Measurements from ENCODE around the gene TOB1. TPM values are rescaled to one million over a fixed set of nuclear protein-coding genes. Genes with fewer than 3 reads are reported as not detected.

The TOB1 gene
- total RNA-seq, 1 experiment from 2014 or later, result 53.1 TPM

DNA sequence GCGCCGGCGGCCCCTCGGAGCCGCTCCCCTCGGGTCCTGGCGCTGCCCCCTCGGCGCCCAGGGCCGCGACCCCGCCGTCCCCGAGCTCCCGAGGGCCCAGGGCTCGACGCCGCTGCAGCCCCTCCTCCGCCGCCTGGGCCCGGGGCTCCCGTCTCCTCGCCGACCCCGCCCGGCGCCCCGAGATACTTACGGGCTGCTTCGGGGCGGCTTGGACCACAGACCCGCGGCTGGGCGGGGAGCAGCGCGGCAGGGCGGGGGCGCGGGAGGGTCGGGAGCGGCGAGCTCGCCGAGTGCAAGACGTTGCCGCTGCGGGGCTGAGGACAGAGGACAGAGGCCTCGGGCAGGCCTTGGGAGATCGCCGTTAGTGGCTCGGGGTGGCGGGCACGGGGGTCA is 290 bp downstream of the TOB1 start:
- H3K27ac Mint-ChIP-seq (ENCODE audit: low read depth, unreplicated experiment), result peak overlapping the region; percentile 93
- no TSS peak for BruUV-seq (replicated peaks)
- no peak for DNase-seq (ENCODE audit: unreplicated experiment)
- ChIA-PET POLR2A (interaction anchor here (0.6 to 10.4 kb wide), 37 partner anchors 10 to 587 kb away, joined by 3 to 473 read pairs (median 6); partner anchors contain the start of genes LUC7L3, NME1, NME2 and SPAG9), CTCF (interaction anchor here (0.6 to 6.3 kb wide), 7 partner anchors 13 to 89 kb away, joined by 3 to 71 read pairs (median 8); no protein-coding TSS in a partner anchor)
- TF ChIP-seq, protein P1, sequence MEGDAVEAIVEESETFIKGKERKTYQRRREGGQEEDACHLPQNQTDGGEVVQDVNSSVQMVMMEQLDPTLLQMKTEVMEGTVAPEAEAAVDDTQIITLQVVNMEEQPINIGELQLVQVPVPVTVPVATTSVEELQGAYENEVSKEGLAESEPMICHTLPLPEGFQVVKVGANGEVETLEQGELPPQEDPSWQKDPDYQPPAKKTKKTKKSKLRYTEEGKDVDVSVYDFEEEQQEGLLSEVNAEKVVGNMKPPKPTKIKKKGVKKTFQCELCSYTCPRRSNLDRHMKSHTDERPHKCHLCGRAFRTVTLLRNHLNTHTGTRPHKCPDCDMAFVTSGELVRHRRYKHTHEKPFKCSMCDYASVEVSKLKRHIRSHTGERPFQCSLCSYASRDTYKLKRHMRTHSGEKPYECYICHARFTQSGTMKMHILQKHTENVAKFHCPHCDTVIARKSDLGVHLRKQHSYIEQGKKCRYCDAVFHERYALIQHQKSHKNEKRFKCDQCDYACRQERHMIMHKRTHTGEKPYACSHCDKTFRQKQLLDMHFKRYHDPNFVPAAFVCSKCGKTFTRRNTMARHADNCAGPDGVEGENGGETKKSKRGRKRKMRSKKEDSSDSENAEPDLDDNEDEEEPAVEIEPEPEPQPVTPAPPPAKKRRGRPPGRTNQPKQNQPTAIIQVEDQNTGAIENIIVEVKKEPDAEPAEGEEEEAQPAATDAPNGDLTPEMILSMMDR (IDR thresholded peaks at IDR 0.05; ENCODE audit: unreplicated experiment), result no peak
- H3K4me3 Mint-ChIP-seq (ENCODE audit: unreplicated experiment), result peak overlapping the region; percentile 73
- peaks cover 20% of the 10 kb centered on the region for H3K4me1 Mint-ChIP-seq (ENCODE audit: insufficient read depth, unreplicated experiment)
- peaks cover 54% of the 10 kb centered on the region for H3K36me3 Mint-ChIP-seq (ENCODE audit: insufficient read depth, unreplicated experiment)
- no peaks in the 10 kb centered on the region for H3K9me3 Mint-ChIP-seq (ENCODE audit: unreplicated experiment)
- intact Hi-C loops (cut with micrococcal nuclease), result loop anchor here (1.0 to 5.0 kb wide), 2 partner anchors 67 to 286 kb away; partner anchors contain the start of gene NME1
- H3K27me3 Mint-ChIP-seq (ENCODE audit: insufficient read depth, unreplicated experiment), result no peaks in the 10 kb centered on the region

DNA sequence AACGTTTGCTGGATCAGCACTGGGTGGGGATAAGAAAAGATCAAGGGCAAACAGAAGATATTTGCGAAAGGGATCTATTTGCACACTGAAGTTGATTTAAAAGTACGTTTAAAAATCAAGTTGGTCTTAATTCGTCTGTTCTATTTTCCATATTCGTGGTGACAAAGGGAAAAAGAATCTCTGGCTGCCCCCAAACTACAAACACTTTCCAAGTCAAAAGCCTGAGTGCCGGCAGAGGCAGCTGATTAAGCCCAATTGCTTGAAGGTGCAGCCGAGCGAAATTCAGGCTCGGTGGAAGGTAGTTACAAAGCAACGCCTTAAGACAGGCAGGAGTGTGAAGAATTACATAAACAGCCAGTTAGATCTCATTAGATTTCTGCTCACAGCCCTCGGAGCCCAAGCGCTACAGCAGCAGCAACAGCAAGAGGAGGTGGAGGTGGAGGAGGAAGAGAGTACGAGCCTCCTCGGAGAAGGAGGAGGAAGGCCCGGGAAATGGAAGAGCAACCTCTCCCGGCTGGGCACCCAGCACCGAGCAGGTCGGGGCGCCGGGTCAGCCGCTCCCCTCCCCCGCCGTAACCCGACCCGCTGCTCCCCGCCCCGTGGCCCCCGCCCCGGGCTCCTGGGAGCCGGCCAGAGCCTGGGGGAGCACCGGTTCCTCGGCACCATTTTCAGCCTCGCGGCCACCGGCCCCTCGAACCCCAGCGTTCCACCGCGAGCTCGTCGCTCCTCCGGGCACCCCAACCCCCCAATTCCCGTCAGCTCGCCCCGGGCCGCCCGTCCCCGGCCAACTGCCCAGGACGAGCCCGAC is 890 bp downstream of the TOB1 start:
- H3K36me3 Mint-ChIP-seq (ENCODE audit: insufficient read depth, unreplicated experiment), result peaks cover 60% of the 10 kb centered on the region
- no peaks in the 10 kb centered on the region for H3K27me3 Mint-ChIP-seq (ENCODE audit: insufficient read depth, unreplicated experiment)
- peak; percentile 62 for DNase-seq (ENCODE audit: unreplicated experiment)
- TSS peak; percentile 37 for BruUV-seq (replicated peaks)
- peak overlapping the region; percentile 93 for H3K27ac Mint-ChIP-seq (ENCODE audit: low read depth, unreplicated experiment)
- peaks cover 20% of the 10 kb centered on the region for H3K4me1 Mint-ChIP-seq (ENCODE audit: insufficient read depth, unreplicated experiment)
- H3K4me3 Mint-ChIP-seq (ENCODE audit: unreplicated experiment), result peak overlapping the region; percentile 73
- H3K9me3 Mint-ChIP-seq (ENCODE audit: unreplicated experiment), result no peaks in the 10 kb centered on the region
- CTCF ChIA-PET, result interaction anchor here (0.6 to 6.3 kb wide), 7 partner anchors 12 to 90 kb away, joined by 3 to 71 read pairs (median 8); no protein-coding TSS in a partner anchor
- TF ChIP-seq, protein P1 (IDR thresholded peaks at IDR 0.05; ENCODE audit: unreplicated experiment), result no peak
- intact Hi-C loops (cut with micrococcal nuclease), result loop anchor here (5.0 kb wide), 1 partner anchor 287 kb away; the partner anchor contains the start of gene NME1
- POLR2A ChIA-PET, result interaction anchor here (0.6 to 10.4 kb wide), 31 partner anchors 11 to 1862 kb away, joined by 3 to 473 read pairs (median 6); partner anchors contain the start of genes NME1 and SPAG9

DNA sequence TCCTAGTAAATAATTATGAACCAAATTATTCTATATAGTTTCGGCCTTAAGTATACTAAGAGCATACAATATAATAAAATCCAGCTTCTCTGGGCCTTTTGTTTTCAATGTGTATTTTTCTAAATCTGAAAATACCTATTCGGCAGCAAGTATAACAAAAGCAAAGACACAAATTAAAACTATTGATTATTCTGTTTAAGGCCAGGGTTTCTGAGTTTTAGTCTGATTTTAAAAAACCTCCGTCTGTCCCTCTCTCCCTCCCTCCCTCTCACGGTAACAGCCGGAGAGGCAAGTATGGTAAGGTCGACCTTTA is 1.5 kb downstream of the TOB1 start:
- DNase-seq (ENCODE audit: unreplicated experiment), result no peak
- intact Hi-C loops (cut with micrococcal nuclease), result loop anchor here (5.0 kb wide), 1 partner anchor 288 kb away; the partner anchor contains the start of gene NME1

More for the DNA sequence above, 1.5 kb downstream of the TOB1 start:
- ChIA-PET POLR2A (interaction anchor here (0.6 to 10.4 kb wide), 16 partner anchors 11 to 1862 kb away, joined by 3 to 473 read pairs (median 28); no protein-coding TSS in a partner anchor), CTCF (interaction anchor here (0.7 to 6.3 kb wide), 4 partner anchors 12 to 89 kb away, joined by 3 to 71 read pairs (median 21); no protein-coding TSS in a partner anchor)
- Mint-ChIP-seq H3K9me3 (ENCODE audit: unreplicated experiment) (no peaks in the 10 kb centered on the region), H3K27ac (ENCODE audit: low read depth, unreplicated experiment) (peak overlapping the region; percentile 93), H3K4me1 (ENCODE audit: insufficient read depth, unreplicated experiment) (peaks cover 20% of the 10 kb centered on the region), H3K4me3 (ENCODE audit: unreplicated experiment) (peak overlapping the region; percentile 73), H3K27me3 (ENCODE audit: insufficient read depth, unreplicated experiment) (no peaks in the 10 kb centered on the region), H3K36me3 (ENCODE audit: insufficient read depth, unreplicated experiment) (peaks cover 66% of the 10 kb centered on the region)
- TF ChIP-seq, protein P1 (IDR thresholded peaks at IDR 0.05; ENCODE audit: unreplicated experiment), result no peak
- no TSS peak for BruUV-seq (replicated peaks)

Data from MCF 10A (cell line).